Measurements from ENCODE around the gene THSD7A.

DNA sequence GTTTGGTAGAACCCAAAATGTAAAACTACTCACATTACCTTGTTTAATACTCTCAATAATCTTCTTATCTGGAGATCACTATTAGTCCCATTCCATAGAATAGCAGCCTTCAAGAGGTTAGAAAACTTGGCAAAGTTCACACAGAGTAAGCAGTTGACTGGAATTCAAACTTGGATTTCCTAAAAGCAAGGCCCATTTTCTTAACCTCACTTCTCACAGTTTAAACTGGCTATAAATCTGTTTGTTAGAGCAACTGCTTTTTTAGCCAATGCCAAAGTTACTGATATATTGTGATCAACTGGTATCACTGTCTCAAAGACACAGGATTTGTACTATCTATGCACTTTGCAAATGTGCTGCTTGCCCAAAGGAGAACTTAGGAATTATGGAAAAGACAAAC, 230.2 kb downstream of the THSD7A start:
- TF ChIP-seq, protein P1, sequence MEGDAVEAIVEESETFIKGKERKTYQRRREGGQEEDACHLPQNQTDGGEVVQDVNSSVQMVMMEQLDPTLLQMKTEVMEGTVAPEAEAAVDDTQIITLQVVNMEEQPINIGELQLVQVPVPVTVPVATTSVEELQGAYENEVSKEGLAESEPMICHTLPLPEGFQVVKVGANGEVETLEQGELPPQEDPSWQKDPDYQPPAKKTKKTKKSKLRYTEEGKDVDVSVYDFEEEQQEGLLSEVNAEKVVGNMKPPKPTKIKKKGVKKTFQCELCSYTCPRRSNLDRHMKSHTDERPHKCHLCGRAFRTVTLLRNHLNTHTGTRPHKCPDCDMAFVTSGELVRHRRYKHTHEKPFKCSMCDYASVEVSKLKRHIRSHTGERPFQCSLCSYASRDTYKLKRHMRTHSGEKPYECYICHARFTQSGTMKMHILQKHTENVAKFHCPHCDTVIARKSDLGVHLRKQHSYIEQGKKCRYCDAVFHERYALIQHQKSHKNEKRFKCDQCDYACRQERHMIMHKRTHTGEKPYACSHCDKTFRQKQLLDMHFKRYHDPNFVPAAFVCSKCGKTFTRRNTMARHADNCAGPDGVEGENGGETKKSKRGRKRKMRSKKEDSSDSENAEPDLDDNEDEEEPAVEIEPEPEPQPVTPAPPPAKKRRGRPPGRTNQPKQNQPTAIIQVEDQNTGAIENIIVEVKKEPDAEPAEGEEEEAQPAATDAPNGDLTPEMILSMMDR (IDR thresholded peaks at IDR 0.05), result no peak
- TF ChIP-seq EZH2 (IDR thresholded peaks at IDR 0.05), result no peak

Measured in neural progenitor cell (in vitro differentiated cells).